Astrocyte of the spinal cord (primary cell): ENCODE measurements around the gene CELA1.

Source experiments
- DNase-seq: peaks from one replicate; pipeline ENCODE4 v3.0.0; 2011; ENCODE audit warnings: low read depth, low spot score
- H3K4me3 ChIP-seq: 2 replicates; pipeline ENCODE4 v1.5.1; 2011; ENCODE audit warnings: low read depth, mild to moderate bottlenecking, low read length, moderate library complexity
- CTCF ChIP-seq: IDR thresholded peaks from 2 replicates; pipeline ENCODE4 v1.5.1; 2012; ENCODE audit warnings: low read depth, mild to moderate bottlenecking, low read length, inconsistent platforms
- in situ Hi-C: cut with HindIII; loops from 2 replicates; pipeline ENCODE4 v1.10.0; 2017; ENCODE audit warnings: low sequenced_read_pairs

The CELA1 gene

GRCh38 chr12:51361161-51362016, 14.9 kb upstream of the CELA1 start:
- DNase-seq: no peak
- in situ Hi-C loops: no loop called here
- TF ChIP-seq CTCF: peak; percentile 13
- H3K4me3 ChIP-seq: no peak overlapping the region

DNA sequence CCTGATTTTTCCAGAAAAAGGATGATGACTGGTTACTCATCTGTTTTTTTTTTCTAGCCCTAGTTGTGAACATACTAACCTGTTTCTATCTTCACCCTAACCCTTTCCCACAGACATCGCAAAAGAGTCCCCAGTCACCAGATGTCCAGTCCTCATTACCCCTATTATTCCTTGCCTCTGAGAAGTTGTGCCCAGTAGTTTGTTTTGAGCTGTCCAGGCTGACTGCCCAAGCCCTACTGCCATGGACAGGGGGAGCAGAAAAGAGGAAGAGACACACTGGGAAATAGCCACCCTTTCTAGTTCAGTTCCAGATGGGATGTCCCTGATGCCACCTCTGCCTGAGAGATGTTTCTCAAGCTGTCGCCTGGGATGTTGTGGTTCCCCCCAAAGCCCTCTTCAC, 13.8 kb upstream of the CELA1 start:
- in situ Hi-C loops: no loop called here
- no peak overlapping the region for H3K4me3 ChIP-seq
- no peak for TF ChIP-seq CTCF
- no peak for DNase-seq

- in situ Hi-C loops: no loop called here
- TF ChIP-seq CTCF: no peak
These were observed 13.4 kb upstream of the CELA1 start for GRCh38 chr12:51359851-51360250.

GRCh38 chr12:51358496-51358895, 12.0 kb upstream of the CELA1 start:
- in situ Hi-C loops: no loop called here
- no peak for DNase-seq
- H3K4me3 ChIP-seq: no peak overlapping the region
- no peak for TF ChIP-seq CTCF

More at GRCh38 chr12:51359851-51360250, 13.4 kb upstream of the CELA1 start:
- DNase-seq: no peak
- no peak overlapping the region for H3K4me3 ChIP-seq

GRCh38 chr12:51357374-51358047, 11.0 kb upstream of the CELA1 start:
- no peak for TF ChIP-seq CTCF
- in situ Hi-C loops: no loop called here
- DNase-seq: no peak
- H3K4me3 ChIP-seq: no peak overlapping the region

GRCh38 chr12:51351913-51352532, 5.5 kb upstream of the CELA1 start:
- peak; percentile 65 for DNase-seq
- in situ Hi-C loops: no loop called here
- H3K4me3 ChIP-seq: no peak overlapping the region
- peak; percentile 90 for TF ChIP-seq CTCF
